CD4-positive, alpha-beta T cell treated with Interferon alpha-2 for 1 hour (primary cell): ENCODE measurements around the gene HYKK.
"Not testable (repeated sequence)": the region's sequence is repeated elsewhere in the genome, so short reads cannot be mapped to it uniquely, and the experiment has no call there.

Experiments
- DNase-seq, 2 donors: peaks; one replicate each; pipeline ENCODE4 v3.0.0-alpha.2; 2020 to 2022

Gene HYKK, protein sequence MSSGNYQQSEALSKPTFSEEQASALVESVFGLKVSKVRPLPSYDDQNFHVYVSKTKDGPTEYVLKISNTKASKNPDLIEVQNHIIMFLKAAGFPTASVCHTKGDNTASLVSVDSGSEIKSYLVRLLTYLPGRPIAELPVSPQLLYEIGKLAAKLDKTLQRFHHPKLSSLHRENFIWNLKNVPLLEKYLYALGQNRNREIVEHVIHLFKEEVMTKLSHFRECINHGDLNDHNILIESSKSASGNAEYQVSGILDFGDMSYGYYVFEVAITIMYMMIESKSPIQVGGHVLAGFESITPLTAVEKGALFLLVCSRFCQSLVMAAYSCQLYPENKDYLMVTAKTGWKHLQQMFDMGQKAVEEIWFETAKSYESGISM

DNA sequence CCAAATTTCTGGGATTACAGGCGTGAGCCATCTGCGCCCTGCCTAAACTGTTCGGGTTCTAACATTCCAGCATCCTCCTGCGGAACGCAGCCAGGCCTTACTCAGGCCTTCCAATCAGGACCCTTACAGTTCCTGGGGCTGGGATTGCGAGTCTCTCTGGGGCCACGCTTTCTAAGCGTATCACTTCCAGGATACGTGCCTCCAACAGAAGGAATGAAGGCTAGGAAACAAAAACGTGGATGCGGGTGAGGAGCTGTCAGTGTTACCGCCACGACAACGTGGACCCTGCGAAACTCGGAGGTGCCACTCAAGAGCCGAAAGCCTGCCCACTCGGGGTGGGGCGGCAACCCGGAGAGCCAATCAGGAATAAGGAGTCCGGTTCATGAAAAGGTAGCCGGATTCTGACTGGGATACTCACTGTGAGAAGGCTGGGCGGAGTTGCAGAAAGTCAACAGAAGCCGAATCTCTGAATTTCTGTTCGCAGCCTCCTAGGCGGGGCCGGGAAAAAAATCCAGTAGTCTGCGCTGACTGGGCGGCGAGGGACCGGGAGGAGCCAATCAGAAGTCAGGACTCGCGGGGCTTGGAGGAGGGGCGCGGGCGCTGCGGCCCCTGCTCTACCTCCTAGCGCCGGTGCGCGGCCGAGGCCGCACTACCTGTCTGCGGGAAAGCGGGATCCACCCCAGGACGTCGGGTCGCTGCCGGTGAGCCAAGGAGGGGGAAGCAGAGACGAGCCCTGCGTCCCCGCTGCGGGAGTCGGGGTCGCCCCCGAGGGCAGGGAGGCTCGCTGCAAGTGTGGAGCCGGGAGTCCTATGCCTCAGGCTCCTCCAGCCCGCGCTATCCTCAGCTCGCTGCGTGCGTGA, at the start of gene HYKK:
Gene HYKK (plus strand): TSS at position 607 of the 860 bp plus-strand sequence. CDS start 5,512 bp downstream, outside the sequence.
- peak; percentile 66 to 80 for DNase-seq

DNA sequence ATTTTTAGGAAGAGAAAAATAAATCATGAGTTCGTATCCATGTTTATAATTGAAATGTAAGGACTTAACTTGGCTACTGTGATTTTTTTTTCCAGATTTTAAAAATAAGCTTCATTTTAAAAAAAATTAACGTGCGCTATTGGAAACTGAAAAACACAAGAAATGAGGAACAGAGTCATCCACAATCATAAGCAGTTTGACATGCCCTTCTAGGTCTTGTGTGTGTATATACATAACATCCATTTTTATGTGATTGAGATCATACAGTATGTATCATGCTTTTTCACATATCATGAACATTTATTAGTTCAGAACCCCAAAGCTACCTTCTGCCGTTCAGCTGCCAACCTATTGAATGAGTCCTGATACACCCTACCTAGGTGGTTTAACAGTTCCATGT, 46.6 kb upstream of the HYKK start:
- DNase-seq = no peak

DNA sequence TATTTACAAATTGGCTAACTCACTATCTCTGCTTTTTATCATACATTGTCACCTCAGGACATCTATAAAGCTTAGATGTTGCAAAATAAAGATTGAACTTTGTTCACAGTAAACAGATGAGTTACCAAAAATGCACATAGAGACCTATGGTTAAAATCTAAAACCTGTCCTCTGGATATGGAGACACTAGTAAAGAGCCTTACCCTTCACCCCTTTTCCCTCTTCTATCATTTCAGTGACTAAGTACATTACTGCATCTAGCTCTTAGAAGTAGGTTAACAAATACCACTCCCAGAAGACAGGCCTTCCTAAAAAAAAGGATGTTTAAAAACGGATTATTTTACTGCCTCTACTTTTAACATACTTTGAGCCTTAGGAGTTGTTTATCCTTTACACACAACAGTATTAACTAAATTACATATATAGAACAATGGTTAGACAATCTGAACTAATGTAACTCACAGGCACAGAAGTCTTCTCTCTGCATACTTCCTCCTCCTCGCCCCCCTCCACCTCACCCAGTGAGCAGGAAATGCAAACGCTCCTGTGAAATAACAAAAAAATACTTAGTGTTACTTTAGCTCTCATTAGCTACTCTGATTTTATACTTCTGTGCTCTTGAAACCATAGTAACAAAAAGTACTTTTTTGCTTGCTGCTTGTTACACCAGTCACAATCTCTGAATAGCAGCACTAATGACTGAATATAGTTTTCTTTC, 46.0 kb upstream of the HYKK start:
- peak in 1 of 2 donors; percentile 40 for DNase-seq

DNA sequence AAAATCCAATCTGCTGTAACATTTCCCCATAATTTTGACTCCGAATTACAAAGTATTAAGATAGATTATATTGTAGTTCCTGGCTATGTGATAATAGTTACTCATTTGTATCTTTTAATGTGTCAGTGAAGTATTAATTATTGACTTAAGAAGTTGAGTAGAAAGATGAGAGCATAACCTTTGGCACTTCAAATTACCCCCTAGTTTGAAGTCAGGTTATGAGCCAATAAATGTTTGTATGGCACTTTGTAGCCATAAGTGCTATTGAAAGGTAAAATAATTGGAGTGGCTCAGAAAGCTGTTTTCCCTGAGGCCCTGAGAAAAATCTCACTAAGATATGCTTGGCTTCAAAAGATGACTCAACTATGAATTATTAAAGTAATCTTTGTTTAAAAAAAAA, 38.3 kb upstream of the HYKK start:
- no peak for DNase-seq

DNA sequence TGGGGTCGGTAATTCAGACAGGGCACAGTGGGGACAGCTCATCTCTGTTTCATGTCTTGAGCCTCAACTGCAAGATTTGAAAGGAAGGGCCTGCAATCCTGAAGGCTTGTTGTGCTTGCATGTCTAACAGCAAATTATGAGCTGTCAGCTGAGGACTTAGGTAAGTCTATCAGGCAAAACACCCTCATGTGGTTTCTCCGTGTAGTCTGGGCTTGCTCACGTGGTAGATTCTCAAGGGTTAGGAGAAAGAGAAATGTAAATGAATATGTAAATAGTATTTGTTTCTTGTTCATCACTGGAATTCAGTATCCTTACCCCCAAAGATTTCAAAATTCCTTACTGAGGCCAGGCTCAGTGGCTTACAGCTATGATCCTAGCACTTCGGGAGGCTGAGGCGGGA, 30.1 kb upstream of the HYKK start:
- no peak for DNase-seq

DNA sequence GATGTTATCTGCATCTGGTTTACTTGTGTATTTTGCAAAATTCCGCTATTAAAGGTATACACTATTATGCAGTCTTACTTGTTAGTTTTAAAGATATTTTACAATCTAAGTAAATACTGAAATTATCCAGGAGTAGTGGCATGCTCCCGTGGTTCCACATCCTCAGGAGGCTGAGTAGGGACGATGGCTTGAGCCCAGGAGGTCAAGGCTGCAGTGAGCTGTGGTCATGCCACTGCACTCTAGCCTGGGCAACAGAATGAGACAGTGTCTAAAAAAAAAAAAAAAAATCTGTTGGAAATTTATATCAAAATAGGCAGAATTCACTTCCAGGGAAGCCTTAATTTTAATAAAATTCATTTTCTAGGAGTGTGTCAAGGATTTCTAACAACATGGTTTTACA, 27.7 kb upstream of the HYKK start:
- no peak for DNase-seq

DNA sequence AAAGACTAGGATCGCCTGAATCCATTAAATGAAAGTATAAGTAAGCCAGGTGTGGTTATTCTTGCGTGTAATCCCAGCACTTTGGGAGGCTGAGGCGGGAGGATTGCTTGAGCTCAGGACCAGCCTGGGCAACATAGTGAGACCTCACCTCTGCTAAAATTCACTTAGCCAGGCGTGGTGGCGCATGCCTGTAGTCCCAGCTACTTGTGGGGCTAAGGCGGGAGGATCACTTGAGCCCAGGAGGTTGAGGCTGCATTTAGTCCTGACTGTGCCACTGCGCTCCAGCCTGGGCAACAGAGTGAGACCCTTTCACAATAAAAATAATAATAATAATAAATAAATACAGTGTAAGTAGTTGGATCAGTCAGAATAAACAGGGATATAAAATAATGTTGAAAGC, 25.5 kb upstream of the HYKK start:
- DNase-seq = no peak

DNA sequence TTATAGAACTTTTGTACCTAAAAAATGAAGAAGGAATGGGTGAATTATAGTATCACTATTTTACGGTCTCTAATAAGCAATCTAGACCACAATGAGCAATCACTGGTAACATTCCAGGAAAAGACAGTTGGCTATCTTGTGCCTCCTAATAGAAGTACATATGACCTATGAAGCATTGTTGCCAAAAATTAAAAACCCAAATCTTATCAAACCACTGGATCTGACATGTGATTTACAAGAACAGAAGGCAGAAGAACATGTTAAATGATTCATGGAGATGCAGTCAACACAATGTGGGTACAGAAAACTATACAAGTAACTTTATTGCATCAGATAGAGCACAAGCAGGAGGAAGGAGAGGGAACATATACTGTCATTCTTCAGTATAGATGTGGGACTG, 14.5 kb upstream of the HYKK start:
- DNase-seq = no peak

DNA sequence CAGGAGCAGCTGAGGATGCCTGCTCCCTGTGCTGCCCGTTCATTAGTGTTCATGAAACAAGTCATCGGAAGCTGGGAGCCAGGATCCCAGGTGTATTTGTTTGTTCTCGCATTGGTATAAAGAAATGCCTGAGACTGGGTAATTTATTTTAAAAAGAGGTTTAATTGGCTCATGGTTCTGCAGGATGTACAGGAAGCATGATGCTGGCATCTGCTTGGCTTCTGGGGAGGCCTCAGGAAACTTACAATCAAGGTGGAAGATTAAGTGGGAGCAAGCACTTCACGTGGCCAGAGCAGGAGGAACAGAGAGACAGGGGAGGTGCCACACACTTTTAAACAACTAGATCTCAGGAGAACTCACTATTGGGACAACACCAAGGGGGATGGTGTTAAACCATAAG, 5.5 kb upstream of the HYKK start:
- no peak for DNase-seq

DNA sequence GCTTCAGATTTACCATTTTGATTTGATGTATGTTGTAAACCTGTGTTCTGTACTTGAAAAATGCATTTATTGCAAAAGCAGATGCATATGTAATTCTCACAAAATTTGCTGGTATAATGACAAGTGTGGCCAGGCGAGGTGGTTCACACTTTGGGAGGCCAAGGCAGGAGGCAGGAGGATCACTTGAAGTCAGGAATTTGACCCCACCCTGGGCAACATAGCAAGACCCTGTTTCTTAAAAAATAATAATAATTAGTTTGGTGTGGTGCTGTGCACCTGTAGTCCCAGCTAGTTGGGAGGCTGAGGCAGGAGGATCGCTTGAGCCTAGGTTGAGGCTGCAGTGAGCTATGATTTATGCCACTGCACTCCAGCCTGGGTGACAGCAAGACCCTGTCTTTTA, 4.7 kb upstream of the HYKK start:
- no peak for DNase-seq

DNA sequence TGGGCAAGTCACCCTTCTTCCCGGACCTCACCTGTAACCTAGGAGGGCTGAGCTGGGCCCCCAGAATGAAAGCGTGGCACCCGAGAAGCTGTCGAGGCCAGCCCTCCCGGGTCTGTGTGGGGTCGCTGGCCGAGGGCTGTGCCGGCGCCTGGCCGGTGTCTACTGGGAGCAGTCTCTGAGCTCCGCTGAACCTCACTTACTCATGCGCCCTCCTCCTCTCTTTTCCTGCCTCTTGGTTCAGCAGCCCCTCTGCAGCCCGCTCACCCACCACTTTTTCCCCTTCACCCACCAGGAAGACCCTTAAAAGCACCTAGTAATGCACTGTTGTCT, 419 bp downstream of the HYKK start:
- no peak for DNase-seq

DNA sequence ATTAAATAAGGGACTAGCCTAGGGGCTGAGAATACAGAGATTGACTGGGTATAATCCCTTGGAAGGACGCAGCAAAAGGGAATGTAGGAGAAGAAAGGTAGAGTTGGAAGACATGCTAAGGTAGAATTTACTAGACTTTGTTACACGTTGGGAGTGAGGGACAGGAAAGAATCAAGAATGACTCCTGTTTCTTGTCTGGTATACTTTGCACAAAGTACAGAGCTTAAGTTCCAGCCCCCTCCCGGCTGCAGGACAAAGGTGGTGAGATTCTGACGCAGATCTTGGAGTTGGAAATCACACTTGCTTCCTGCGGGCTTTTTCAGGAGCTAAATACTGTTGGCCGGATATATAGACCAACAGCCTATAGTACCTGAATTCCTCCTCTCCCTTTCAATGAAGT, 895 bp downstream of the HYKK start:
- DNase-seq = no peak

DNA sequence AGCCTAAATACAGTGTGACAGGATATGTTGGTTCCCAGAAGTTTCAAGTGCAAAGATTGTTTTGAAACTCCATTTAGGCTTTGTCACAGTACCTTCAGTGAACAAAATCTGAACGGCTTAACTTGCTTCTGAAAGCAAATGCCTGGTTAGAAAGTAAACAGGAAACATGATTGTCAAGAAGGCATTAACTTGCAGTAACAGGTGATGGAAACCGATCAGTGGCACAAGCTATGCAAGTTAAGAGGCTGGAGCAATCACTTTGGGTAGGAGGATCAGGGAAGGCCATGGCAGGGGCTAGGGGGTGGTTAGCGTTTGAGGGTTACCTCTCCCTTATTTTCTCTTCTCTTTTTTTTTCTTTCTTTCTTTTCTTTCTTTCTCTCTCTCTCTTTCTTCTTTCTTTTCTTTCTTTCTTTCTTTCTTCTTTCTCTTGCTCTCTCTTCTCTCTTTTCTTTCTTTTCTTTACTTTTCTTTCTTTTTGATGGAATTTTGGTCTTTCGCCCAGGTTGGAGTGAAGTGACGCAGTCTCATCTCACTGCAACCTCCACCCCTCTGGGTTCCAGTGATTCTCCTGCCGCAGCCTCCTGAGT, 2.4 kb downstream of the HYKK start:
- no peak for DNase-seq

DNA sequence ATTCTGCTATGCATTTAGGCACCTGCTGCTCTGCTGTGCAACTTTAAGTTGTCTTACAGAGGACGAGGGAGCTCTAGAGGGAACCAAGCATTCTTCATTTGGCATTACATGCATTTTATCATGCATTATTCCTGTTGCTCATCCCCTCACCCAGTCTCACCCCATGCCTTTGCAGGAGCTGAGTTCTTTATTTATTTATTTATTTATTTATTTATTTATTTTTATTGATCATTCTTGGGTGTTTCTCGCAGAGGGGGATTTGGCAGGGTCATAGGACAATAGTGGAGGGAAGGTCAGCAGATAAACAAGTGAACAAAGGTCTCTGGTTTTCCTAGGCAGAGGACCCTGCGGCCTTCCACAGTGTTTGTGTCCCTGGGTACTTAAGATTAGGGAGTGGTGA, 12.7 kb downstream of the HYKK start:
- not testable (repeated sequence) for DNase-seq

DNA sequence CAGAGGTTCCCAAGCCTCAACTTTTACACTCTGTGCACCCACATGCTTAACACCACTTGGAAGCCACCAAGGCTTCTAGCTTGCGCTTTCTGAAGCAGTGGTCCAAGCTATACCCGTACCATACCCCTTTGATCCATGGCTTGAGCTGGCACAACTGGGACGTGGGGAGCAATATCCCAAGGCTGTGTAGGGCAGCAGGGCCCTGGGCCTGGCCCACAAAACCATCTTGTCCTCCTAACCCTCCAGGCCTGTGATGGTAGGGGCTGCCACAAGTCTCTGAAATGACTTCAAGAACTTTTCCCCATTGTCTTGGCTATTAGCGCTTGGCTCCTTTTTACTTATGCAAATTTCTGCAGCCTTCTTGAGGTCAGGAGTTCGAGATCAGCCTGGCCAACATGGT, 16.9 kb downstream of the HYKK start:
- DNase-seq = no peak

DNA sequence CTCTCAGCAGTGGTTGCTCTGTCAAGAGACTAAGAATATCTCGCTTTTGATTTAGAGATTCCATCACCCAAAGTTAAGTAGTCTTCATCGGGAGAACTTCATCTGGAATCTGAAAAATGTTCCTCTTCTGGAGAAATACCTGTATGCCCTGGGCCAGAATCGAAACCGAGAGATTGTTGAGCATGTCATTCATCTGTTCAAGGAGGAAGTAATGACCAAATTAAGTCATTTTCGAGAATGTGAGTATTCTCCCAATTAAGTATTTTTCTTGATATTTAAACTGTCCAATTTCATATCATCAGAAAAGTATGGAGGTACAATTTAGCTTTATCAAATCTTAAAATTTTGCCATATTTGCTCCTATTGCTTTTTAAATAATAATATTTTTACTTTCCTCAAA, 19.9 kb downstream of the HYKK start:
- no peak for DNase-seq

DNA sequence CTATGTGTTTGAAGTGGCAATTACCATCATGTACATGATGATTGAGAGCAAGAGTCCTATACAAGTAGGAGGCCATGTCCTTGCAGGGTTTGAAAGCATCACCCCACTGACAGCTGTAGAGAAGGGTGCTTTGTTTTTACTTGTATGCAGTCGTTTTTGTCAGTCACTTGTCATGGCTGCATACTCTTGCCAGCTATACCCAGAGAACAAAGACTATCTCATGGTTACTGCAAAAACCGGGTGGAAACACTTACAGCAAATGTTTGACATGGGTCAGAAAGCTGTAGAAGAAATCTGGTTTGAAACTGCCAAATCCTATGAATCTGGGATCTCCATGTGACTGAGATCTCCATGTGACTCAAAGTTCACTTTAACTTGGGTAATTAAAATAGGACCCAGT, 26.0 kb downstream of the HYKK start:
- DNase-seq = no peak

DNA sequence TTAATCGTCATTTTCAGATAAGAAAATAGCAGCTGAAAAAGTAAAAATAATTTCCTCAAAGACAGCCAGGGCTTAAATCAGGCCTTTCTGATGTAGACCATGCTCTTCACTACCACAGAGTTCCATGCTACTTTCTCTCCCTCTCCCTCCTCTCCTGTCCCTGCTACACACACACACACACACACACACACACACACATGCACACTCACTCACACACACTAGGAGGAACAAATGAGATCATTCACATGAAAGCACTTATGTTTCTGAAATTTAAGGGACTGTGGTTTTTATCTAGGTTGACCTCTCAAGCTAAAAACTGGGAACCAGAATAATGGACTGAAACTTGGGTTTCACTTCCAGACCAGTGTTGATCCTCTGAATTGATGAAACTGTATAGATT, 28.8 kb downstream of the HYKK start:
- peak in 1 of 2 donors; percentile 11 for DNase-seq

DNA sequence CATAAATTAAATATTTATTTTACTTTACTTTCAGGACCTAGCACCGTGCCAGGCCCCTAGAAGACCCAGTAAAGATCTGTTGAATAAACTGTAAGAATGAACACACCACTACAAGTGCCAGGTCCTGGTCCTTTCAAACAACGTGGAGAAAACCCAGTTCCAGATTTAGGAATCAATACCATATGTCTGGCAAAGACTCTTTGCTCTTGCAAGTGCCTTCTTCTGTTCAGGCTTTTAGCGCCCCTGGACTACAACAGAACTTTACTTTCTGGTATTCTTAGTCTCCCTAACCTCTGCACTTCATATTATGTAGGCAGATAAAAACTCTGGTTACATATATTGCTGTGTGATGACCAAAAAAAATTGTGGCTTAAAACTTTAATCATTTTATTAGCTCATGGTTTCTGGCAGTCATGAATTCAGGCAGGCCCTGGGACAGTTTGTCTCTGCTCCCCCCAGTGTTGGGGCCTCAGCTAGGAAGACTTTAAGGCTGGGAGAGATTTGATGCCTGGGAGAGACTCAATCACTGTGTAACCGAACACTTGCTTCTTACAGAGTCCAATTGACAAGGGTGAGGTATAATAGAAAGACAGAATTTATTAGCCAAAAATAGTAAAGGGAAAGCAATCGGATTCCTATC, 30.0 kb downstream of the HYKK start:
- no peak for DNase-seq

DNA sequence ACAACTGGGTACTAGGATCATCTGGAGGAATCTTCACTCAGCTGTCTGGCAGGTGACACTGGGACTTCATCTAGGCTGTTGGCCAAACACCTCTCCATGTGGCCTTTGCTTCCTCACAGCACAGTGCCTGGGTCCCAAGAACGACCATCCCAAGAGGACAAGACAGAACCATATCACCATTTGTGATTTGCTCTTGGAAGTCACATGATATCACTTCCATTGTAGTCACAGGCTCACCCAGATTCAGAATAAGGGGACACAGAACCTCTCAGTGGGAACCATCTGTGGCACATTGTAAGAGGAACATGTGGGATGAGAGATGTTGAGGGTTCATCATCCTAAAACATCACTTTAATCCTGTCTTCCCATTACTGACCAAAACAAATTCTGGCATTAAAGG, 31.0 kb downstream of the HYKK start:
- DNase-seq = no peak

DNA sequence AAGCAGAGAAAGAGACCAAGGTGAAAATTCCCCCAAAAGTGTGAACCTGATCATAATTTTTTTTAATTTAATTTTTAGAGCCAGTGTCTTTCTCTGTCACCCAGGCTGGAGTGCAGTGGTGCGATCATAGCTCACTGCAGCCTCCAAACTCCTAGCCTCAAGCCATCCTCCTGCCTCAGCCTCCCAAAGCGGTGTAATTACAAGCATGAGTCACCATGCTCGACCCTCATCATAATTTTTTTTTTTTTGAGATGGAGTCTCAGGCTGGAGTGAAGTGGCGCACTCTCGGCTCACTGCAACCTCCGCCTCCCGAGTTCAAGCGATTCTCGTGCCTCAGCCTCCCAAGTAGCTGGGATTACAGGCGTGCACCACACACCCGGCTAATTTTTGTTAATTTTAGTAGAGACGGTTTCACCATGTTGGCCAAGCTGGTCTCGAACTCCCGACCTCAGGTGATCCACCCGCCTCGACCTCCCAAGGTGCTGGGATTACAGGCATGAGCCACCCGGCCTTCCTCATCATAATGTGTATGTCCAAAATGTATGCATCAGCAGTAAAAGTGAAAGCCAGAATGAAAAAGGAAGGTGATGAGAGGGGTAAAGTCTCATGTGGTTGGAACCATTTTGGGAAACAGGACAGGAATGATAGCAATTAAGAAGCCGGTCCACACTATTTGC, 32.2 kb downstream of the HYKK start:
- not testable (repeated sequence) for DNase-seq
